HL-60 (cell line): ENCODE results near the gene NKPD1.

ENCODE experiments used
- GABPA ChIP-seq: IDR thresholded peaks from 2 replicates; pipeline ENCODE4 v1.6.1; 2012; ENCODE audit warnings: low read depth
- POLR2AphosphoS5 ChIP-seq: IDR thresholded peaks from 2 replicates; pipeline ENCODE4 v1.6.1; 2012; ENCODE audit warnings: low read depth
- SPI1 ChIP-seq: IDR thresholded peaks from 2 replicates; pipeline ENCODE4 v1.6.1; 2012; ENCODE audit warnings: low read depth, mild to moderate bottlenecking, borderline replicate concordance
- TF ChIP-seq, protein P1 (sequence below): IDR thresholded peaks from one replicate; pipeline ENCODE4 v1.5.1; 2011; ENCODE audit warnings: low read length, control low read depth, inconsistent platforms; ENCODE audit not compliant: insufficient read depth
- TF ChIP-seq, protein P2 (sequence below): IDR thresholded peaks from 2 replicates; pipeline ENCODE4 v1.6.1; 2012; ENCODE audit warnings: low read depth; ENCODE audit not compliant: insufficient replicate concordance

DNA sequence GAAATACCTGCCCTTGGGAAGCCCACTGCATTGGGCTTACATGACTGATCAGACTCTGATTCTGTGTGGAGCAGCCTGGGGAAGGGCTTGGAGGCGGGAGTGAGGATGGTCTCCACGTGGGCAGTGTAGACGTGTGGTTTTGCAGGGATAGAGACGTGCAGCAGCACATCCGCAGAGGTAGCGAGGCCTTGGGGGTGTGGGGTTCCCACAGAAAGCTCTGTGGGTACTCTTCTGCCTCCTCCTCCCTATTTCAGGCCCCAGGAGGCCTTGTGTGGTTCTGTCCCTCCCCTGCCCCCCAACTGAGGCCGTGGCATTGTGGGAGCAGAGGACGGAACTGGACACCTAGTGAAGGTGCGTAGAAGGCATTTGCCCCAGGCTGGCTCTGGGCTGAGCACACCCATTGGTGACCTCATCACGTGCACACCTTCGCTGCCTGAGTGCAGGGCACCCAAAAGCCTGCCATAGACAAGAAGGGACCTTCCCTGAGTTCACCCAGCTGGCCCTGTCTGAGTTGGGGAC lies 38.9 kb downstream of the NKPD1 start:
- TF ChIP-seq, protein P1, sequence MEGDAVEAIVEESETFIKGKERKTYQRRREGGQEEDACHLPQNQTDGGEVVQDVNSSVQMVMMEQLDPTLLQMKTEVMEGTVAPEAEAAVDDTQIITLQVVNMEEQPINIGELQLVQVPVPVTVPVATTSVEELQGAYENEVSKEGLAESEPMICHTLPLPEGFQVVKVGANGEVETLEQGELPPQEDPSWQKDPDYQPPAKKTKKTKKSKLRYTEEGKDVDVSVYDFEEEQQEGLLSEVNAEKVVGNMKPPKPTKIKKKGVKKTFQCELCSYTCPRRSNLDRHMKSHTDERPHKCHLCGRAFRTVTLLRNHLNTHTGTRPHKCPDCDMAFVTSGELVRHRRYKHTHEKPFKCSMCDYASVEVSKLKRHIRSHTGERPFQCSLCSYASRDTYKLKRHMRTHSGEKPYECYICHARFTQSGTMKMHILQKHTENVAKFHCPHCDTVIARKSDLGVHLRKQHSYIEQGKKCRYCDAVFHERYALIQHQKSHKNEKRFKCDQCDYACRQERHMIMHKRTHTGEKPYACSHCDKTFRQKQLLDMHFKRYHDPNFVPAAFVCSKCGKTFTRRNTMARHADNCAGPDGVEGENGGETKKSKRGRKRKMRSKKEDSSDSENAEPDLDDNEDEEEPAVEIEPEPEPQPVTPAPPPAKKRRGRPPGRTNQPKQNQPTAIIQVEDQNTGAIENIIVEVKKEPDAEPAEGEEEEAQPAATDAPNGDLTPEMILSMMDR = no peak
- TF ChIP-seq, protein P2, sequence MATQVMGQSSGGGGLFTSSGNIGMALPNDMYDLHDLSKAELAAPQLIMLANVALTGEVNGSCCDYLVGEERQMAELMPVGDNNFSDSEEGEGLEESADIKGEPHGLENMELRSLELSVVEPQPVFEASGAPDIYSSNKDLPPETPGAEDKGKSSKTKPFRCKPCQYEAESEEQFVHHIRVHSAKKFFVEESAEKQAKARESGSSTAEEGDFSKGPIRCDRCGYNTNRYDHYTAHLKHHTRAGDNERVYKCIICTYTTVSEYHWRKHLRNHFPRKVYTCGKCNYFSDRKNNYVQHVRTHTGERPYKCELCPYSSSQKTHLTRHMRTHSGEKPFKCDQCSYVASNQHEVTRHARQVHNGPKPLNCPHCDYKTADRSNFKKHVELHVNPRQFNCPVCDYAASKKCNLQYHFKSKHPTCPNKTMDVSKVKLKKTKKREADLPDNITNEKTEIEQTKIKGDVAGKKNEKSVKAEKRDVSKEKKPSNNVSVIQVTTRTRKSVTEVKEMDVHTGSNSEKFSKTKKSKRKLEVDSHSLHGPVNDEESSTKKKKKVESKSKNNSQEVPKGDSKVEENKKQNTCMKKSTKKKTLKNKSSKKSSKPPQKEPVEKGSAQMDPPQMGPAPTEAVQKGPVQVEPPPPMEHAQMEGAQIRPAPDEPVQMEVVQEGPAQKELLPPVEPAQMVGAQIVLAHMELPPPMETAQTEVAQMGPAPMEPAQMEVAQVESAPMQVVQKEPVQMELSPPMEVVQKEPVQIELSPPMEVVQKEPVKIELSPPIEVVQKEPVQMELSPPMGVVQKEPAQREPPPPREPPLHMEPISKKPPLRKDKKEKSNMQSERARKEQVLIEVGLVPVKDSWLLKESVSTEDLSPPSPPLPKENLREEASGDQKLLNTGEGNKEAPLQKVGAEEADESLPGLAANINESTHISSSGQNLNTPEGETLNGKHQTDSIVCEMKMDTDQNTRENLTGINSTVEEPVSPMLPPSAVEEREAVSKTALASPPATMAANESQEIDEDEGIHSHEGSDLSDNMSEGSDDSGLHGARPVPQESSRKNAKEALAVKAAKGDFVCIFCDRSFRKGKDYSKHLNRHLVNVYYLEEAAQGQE = no peak
- TF ChIP-seq POLR2AphosphoS5 (no peak), GABPA (no peak), SPI1 (no peak)
